ENCODE data around the gene UGT1A7.

DNA sequence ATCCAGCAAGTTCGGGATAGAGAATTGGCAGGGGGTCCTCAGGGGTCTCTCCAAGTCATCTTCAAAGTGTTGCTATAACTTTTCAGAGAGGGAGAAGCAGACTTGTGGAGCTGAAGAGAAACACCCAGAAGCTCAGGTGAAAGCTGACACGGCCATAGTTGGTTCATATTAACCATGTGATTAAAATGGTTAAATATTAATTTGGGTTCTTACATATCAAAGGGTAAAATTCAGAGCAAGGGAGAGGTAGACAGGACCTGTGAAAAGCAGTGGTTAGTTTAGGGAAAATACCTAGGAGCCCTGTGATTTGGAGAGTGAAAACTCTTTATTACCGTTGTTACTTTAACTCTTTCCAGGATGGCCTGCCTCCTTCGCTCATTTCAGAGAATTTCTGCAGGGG is 10.9 kb downstream of the UGT1A7 start, which contains the start of gene UGT1A6:
- TF ChIP-seq, protein P1, sequence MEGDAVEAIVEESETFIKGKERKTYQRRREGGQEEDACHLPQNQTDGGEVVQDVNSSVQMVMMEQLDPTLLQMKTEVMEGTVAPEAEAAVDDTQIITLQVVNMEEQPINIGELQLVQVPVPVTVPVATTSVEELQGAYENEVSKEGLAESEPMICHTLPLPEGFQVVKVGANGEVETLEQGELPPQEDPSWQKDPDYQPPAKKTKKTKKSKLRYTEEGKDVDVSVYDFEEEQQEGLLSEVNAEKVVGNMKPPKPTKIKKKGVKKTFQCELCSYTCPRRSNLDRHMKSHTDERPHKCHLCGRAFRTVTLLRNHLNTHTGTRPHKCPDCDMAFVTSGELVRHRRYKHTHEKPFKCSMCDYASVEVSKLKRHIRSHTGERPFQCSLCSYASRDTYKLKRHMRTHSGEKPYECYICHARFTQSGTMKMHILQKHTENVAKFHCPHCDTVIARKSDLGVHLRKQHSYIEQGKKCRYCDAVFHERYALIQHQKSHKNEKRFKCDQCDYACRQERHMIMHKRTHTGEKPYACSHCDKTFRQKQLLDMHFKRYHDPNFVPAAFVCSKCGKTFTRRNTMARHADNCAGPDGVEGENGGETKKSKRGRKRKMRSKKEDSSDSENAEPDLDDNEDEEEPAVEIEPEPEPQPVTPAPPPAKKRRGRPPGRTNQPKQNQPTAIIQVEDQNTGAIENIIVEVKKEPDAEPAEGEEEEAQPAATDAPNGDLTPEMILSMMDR (IDR thresholded peaks at IDR 0.05; ENCODE audit: borderline replicate concordance, extremely low read depth, low read length, poor library complexity, severe bottlenecking): no peak
- no peak for TF ChIP-seq EZH2 (IDR thresholded peaks at IDR 0.05; ENCODE audit: borderline replicate concordance, low read depth, low read length, severe bottlenecking)

Data from DND-41 (cell line).